NB4 (cell line): Measurements from ENCODE around the gene CELA2A.

Source experiments
- CTCF ChIP-seq: IDR thresholded peaks from one replicate; pipeline ENCODE4 v1.5.1; 2012; ENCODE audit warnings: low read depth, low read length
- MAX ChIP-seq: IDR thresholded peaks from 2 replicates; pipeline ENCODE4 v1.6.1; 2011; ENCODE audit warnings: low read depth, low read length
- MYC ChIP-seq: IDR thresholded peaks from 2 replicates; pipeline ENCODE4 v1.6.1; 2011; ENCODE audit warnings: low read depth, low read length
- POLR2A ChIP-seq: IDR thresholded peaks from 2 replicates; pipeline ENCODE4 v1.6.1; 2011; ENCODE audit warnings: mild to moderate bottlenecking; ENCODE audit not compliant: insufficient read length; ENCODE audit errors: extremely low read depth

- TF ChIP-seq CTCF (no peak), POLR2A (no peak), MYC (no peak), MAX (no peak)
These were observed 57.4 kb downstream of the CELA2A start for GRCh38 chr1:15513919-15514318.
